NCI-H187 treated with DMSO at 0.1 percent for 48 hours (cell line): ENCODE measurements around the gene FARP1.

Experiments
- DNase-seq: peaks from one replicate; lab custom pipeline; 2025; lab: John Stamatoyannopoulos, UW

Gene FARP1

DNA sequence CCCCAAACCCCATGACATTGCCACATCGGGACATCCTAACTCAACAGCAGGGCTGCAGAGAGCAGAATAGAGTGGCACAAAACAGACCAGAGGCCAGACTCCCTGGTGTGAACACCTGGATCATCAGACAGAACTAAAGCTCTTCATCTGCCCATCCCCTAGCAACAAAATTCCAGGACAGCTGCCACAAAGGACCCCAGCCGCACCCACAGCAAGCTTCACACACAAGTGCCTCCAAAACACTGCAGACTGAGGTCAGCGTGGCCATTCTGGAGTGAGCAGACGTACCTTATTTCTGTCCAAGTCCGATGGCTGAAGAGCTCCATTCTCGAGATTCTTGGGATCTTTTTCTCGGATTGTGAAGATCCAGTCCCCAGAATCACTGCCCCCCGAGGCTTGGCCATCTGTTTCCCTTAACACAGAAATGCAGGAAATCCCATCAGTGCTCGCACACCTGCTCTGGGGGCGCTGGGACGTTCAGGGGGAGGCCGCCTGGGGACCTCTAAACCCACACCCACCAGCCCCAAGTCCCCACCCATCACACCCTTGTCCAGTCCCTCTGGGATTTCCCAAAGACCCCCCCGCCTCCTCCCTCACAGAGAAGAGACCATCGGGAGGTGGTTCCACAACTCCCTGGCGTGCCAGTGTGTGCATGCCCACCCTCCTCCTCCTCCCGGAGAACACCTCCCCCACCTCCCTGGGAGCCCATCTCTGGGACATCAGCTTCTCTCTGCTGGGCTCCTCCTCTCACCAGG lies 318.8 kb downstream of the FARP1 start:
- DNase-seq = no peak

DNA sequence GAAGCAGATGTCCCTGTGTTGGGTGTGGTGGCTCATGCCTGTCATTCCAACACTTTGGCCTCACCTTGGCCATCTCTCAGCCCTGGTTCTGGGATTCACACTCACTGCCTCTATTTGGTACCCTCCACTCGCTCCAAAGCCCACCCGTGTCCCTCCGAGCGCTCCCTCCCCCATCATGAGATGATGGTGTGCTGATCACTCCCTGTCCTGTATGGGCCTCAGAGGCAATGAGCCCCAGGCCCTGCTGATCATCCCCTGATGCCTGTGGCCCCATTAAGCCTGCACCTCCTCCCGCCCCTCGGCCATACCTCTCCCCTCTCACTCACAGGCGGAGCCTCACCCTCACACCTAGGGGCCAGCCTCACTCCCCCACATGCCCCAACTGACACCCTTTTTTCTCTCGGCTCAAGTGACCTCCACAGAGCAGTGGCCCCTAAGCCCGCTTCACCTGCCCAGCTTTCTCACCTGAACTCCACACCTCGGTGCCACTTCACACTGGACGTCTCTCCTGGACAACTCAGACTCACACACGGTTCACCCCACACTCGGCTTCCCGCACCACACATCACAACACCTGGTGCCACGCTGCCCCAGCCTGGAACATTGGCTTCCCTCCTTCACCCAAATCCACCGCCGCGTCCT lies 319.5 kb downstream of the FARP1 start:
- DNase-seq = no peak

DNA sequence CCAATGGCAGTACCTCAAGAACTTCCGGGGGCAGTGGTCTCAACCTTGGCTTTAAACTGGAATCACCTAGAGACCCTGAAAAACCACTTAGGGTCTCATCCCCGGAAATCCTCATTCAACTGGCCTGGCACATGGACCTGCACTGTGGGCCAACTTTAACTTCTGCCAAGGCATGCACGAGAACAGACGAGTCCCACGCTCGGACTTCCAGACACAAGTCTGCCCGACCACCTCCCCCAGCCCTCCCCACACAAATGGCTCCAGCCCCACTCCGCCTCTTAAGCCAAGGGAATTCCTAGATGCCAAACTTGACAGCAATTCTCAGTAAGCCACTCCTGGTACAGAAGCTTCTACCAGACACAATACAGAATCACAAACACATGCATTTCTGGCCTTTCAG lies 320.1 kb downstream of the FARP1 start:
- no peak for DNase-seq

DNA sequence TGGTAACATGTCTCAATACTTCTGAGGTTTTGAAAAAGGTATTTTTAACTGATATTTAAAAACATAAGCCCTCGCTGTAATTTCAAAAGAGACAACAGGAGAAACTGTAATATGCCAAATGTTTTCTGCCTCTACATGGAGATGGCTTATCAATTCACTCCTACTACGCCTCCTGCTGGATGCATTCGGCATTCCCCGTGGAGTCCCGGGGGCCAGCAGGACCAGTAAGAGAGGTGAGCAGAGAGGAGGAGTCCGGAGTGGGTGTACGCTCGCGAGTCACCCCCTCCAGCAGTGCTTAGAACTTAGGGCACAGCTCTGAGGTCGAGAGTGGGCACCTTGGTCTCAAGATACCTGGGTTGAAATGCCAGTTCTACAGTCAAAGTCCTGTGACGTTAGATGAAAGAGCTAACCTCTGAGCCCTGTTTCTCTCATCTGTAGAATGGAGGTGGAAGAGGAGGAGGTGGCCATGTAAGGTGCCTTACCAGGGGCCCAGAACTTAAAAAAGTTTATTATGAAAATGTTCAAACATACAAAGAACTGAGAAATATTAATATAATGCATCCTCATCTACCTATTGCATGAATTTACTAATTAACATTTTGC lies 323.8 kb downstream of the FARP1 start:
- DNase-seq = no peak

DNA sequence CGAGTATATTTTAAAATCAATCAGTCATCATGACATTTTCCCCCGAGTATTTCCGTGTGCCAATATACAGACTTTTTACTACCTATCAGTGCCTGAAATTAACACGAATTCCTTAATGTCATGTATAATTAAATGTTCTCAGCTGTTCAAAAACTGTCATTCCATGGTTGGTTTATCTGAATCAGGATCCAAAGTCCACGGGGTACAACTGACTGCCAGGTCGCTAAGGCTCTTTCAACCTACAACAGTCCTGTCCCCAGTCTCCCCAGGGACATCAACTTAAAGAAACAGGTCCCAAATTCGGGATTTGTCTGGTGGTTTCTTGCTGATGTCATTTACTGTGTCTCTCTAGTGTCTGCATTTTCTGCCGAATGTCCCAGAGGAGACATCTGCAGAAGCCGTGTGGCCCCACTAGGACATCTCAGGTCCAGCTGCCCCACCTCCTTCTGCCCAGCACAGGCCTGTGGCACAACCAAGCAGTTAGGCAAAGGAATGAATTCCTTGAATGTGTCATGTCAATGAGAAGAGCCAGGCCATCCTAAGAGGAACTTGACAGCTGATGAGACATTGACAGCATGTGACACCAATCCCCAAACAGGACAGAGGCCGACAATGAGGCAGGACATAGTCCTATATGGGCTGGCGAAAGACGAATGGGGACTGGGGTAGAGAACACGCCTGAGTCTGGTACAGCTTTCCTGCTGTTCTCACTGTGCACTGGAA lies 324.5 kb downstream of the FARP1 start:
- no peak for DNase-seq

DNA sequence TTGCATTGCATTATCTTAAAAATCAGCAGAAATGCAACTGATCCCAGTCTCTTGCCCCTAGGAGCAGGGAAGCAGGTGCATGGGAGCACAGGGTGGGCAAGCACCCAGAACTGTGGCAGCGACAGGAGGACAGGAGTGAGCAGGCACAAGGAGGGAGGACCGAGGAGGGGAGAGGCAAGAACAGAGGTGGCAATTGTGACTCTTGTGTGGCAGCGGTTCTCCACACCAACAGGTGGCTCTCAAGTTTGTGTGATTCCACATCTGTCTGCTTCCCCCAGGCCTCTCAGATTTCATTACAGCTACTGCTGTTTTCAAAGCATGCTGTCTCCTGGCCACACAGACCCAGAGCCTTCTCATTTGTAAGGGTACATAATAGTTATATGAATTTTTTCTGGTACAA lies 325.5 kb downstream of the FARP1 start:
- DNase-seq = no peak

DNA sequence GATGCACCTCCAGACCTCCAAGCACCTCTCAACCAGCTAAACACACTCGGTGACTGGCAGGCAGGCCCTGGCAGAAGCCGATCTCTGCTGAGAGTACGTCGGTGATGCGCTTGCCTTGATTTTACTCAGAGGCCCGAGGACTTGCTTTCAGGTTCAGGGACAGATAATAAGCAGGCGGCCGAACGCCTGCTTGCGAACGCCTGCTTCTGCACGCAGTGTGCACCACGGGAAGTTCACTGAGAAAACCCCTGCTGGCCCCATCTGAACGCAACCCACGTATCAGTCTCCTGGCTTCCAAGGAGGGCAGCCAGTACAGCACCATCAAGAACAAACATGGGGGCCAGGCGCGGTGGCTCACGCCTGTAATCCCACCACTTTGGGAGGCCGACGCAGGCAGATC lies 326.0 kb downstream of the FARP1 start:
- DNase-seq = no peak

DNA sequence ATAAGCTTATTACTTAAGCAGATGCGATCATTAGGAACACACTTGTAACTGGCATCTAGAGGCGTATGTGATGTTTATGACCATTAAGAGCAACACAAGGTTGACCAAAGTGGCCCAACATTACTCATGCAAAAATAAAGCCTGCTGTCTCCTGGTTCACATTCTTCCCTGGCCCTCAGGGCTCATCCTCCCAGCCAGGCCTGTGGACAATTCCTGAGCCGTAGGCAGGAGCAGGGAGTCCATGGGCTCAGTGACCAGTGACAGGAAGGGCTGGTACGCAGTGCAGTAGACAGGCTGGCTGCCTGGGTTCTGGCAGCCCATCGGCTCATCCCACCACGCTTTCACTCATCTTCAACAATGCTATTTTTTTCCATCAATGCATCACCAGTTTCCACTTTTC lies 328.0 kb downstream of the FARP1 start:
- DNase-seq = no peak

DNA sequence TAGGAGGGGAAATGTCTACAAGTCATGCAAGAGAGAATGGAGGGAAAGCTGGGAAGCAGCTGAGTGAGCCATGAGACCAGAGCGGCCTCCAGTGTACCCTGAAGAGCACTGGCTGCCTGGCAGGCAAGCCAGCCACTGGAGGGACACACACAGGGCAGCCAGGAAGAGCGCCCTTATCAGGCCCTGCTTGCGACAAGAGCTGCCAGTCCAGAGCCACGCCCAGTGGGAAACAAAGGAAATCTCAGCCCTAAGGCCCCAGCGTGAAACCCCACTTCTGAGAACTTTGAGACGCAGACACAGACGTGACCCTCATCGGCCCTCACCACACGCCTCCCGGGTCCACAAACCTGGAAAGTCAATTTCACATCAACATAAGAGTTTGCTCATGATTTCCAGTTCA lies 329.0 kb downstream of the FARP1 start:
- DNase-seq = no peak

DNA sequence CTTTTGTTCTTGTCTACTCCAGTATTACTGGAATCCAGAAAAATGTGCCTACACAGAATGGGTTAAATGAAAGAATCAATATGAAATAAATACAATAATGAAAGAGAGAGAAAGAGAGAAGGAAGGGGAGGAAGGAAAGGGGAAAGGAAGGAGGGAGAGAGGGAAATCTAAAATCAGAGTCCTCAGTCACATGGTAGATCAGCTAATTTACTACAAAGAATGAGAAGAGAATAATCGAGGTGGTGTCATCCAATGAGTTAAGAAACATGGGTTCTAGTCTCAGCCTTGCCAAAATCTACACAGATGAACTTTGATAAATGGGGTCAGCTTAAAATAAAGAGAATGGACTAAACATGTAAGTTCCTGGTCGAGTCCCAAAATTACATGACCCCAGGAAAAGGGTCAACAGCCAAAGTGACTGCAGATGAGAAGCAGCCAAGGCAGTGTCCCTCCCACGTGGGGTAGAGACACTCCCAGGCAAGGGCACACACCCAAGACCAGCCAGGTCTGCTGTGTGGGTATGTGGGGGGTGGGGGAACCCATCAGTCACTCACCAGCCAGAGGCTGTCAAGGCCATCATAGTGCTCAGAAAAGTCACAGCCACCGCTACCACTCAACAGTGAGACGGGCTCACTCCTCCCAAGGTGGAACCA lies 330.4 kb downstream of the FARP1 start:
- no peak for DNase-seq

DNA sequence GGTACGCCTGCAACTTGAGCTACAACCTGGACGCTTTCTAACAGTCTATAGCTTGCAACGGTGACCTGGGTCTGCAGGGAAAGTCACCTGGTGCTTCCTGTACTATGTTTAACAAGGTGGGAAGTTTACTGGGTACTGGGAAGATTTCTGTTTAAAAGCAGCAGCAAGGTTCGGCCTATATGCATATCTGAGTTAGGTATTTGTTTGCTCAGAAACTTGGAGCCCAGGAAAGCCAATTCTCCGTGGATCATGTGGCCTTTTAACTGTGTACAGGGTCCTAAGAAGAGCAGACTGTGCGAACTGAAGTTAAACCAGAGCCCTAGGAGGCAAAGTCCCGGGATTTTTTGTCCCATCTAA lies 330.9 kb downstream of the FARP1 start:
- no peak for DNase-seq

DNA sequence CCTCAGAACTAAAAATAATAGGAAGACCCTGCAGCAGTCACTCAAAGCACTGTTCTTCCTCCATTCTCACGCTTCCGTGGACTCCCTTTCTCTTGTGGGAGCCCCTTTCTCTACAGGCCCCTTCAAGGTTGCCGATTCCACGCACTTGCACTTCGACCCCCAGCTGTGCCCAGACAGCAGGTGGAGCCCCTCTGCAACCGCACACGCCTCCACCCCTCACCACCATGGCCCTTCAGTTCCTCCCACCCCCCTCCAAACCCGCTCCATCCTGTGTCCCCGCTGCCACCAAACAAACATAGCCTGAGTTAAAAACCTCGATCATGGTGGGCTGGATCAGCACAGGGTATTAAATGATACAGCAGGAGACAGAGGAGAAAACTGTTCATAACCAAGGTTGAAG lies 331.4 kb downstream of the FARP1 start:
- DNase-seq = no peak

DNA sequence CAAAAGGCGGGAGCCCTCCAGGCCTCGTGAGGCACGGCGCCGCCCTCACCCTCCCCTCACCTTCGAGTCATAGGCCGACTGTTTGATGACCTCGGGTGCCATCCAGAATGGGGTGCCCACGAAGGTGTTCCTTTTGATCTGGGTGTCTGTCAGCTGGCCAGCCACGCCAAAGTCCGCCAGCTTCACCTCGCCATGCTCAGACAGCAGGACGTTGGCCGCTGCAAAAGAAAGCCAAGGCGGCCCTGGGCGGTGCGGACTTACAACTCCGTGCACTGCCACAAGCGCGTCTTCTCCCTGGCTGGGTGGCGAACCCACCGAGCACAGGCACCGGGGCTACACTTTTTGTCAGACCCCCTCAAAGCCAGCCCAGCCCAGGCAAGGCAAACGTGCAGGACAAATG lies 331.9 kb downstream of the FARP1 start:
- no peak for DNase-seq

DNA sequence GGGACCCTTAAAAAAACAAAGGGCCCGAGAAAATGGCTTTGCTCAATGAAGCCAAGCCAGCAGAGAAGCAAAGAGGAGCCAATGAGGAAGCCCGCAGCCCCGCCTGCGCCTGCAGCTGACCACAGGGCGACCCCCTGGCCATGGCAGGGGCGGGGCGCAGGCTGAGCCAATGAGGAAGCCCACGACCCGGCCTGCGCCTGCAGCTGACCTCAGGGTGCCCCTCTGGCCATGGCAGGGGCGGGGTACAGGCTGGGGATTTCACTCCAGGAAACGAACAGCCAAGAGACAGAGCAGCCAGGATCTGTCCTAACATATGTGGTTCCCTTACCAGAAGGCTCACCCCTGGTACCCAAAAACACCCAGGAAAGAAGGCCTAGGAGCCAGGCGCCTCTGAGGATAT lies 332.6 kb downstream of the FARP1 start:
- no peak for DNase-seq

DNA sequence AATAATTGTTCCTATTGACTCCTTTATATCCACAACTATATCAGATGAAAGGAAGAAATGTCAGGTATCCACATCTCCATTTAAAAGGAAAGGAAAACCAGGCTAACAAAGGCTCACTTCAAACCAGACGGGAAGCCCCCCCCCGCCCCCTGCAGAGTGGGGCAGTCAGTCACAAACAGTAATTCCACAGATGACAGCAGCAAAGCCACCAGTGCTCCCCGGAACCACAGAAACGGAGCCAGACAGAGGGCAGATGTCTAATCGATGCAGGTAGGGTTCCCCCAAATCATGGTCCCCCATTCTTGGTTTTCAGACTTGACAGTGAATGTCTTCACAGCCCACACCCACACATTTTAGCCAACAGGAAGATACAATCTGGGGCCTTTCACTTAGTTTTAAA lies 333.2 kb downstream of the FARP1 start:
- DNase-seq = no peak

DNA sequence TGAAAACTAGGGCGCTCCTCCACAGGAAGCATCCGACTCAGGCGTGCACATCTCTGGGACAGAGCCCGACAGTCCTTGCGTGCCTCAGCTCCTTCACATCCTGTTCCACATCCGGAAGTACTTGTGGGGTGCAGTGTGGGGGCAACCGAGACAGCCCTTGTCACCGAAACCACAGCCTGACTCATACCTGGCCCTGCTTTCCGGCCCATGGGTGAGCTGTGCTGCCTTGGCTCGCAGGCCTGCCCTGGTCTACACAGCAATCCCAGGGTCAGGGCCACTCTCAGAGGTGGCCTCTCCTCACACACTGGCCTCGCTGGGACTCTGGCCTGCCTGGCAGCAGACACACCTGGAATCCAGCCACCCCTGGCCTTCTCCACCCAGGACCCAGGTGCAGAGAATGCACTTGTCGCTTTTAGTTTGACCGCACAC lies 333.7 kb downstream of the FARP1 start:
- DNase-seq = no peak

DNA sequence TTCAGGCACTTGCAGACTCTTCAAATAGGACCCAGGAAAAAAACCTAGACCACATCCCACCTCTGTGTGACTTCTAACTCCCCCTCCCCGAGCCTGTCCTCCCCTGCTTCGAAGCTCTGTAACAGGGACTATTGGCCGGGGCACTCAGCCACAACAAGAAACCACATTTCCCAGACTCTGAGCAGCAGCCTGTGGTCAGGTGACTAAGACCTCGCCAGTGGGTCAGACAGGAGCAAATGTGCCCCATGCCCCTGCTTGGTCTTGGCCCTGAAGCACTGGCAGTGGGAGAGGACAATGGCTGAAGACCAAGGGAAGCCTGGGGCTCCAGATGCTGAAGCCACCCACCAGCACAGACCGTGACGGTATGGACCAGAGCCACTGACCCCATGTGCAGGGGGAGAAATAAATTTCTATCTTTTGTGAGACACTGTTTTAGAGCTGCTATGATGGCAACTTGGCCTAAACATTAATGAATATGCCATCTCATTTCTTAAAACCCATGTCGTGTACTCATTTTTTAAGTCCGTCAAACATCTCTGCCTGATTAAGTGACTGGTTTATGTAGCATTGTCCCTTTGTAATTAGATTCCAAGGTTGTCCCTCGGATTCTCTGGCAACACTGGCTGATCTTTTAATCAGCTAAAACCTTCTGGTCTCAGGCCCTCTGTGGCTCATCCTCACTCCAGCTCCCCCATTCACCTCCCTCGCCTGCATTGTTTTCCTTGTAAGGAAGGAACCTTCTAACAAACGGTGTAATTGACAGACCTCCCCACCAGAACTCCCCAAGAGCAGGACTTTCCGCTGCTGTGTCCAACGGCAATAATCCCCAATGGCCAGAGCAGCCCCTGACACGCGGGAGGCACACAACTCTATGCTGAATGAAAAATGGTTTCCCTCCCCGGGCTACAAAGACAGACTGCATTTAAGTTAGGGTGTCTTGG lies 335.6 kb downstream of the FARP1 start:
- no peak for DNase-seq

DNA sequence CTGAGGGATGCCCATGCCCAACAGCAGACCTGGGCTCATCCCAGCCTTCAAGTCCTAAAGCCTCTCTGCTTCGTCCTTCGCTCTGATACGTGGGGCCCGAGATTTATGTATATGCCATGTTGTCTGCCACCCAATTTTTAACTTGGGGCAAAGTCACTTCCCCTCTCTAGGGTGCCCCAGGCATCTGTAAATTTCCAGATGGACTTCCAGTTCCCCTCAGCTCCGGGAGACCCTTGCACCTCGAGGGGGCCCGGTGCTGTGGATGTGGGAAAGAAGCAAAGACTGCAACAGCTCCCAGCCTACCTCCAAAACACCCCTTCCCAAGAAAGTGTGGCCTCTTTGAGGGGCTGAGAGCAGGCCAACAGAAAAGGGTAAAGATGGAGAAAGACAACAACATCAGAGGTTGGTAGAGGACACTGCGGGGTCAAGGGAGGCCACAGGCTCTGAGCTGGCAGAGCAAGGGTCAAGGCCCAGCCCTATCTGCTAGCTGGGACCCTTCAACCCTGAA lies 336.7 kb downstream of the FARP1 start:
- DNase-seq = no peak

DNA sequence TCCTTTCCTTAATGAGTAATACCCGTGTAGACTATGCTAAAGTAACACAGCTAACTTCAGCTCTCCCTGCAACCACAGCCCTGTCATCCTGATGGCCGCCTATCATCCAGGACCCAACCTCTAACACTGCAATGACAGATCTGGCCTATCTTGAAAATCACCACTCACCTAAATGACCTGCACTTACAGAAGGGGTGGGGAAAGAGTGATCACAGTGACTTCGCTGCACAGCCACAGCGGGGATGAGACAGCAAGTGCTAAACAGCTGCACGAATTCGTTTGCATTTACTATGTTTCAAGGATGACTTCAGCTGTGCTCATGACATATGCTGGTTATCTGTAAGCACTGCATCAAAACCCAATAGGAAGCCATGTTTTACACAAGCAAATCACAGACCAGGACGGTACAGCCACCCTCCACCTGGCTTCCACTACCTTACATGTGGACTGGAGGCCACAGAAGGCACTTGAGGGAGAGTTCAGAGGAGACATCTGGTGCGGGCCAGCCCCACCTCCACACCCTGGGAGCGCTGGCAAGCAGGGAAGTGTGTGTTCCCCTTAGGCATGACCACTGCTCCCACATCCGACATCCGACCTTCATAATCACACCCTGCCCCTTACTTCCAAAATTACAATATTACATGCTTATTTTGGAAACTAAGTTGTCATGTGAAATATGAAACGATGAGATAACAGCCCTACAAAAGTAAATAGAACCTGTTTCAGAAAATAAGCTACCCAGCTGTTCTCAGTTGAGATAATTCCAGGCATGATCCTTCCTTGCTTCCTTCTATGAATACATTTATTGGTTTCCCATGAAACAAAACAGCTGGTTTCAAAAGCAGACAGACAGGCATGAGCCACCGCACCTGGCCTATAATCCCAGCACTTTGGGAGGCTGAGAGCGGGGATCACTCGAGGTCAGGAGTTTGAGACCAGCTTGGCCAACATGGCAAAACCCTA lies 338.3 kb downstream of the FARP1 start:
- DNase-seq = peak; percentile 30
